Skeletal muscle tissue (tissue), 1 donor: ENCODE measurements around the gene KDM5A. TPM values are rescaled to one million over a fixed set of nuclear protein-coding genes. Genes with fewer than 3 reads are reported as not detected.

ENCODE experiments used
- total RNA-seq: library from RNA; depleted of rRNA; stranded (reverse); fragments of >200 nt; gene quantifications from one replicate; pipeline ENCODE4 v1.2.3, GENCODE V29; 2014

The KDM5A gene
- total RNA-seq, 1 donor from 2014 or later: 36.0 TPM

Other genes starting within 250 kb of the KDM5A start
- gene SLC6A12, start 175.2 kb downstream of the KDM5A start, total RNA-seq: not detected
- 2.6 TPM for gene SLC6A13, start 126.5 kb downstream of the KDM5A start, total RNA-seq
- gene CCDC77, start 12.3 kb upstream of the KDM5A start, total RNA-seq: 14.6 TPM
- 4.2 TPM for gene B4GALNT3, start 70.6 kb upstream of the KDM5A start, total RNA-seq